ENCODE measurements around the gene POT1. TPM values are rescaled to one million over a fixed set of nuclear protein-coding genes. Genes with fewer than 3 reads are reported as not detected.

POT1 gene
- total and polyA plus RNA-seq, 2 donors (not counting 3 experiments of a cell fraction or from before 2014, with no cell fraction given) = 11.1 to 22.4 TPM

DNA sequence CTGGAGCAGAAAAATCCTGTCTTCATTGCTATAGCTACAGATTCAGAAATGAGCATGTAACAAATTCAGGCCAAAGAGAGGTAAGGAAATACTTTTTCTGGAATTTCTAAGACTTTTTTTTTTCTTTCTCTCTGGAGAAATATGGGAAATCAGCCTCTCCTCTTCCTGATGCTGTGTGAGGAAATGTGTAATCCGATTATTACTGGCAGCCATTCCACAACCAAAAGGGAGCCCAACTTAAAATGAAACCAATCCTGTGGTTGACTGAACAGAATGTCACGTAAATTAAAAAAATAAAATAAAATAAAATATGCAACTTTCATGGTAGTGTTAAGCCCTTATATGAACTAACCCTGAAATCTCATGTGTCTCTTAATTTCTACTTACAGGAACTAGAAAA lies 10.7 kb upstream of the POT1 start:
- H3K9ac ChIP-seq (replicated peaks; ENCODE audit: extremely low read depth, insufficient read depth, low read length) = no peak overlapping the region
- POLR2A ChIA-PET = no interaction called here
- intact Hi-C loops (cut with micrococcal nuclease) = no loop called here
- H4K20me1 ChIP-seq (replicated peaks; ENCODE audit: control insufficient read depth, extremely low read depth, insufficient read depth, low read length) = no peaks in the 10 kb centered on the region
- H3K27ac ChIP-seq (ENCODE audit: insufficient read depth, low read depth, low read length) = no peak overlapping the region
- CTCF ChIA-PET = no interaction called here
- no peak for FAIRE-seq
- no peak for DNase-seq (ENCODE audit: low read depth, low spot score)
- no TSS peak for BruUV-seq (replicated peaks)
- dilution Hi-C loops (cut with MboI; ENCODE audit: extremely low pct_ligation_motif_present, low sequenced_read_pairs) = no loop called here
- no peak overlapping the region for H3K4me2 ChIP-seq (ENCODE audit: insufficient read depth, low read length)
- H3K36me3 ChIP-seq (ENCODE audit: control insufficient read depth in 2 of 2, extremely low read depth in 1 of 2, insufficient read depth in 2 of 2, low read length in 2 of 2) = no peaks in the 10 kb centered on the region
- no peak overlapping the region for H2AFZ ChIP-seq (ENCODE audit: low read depth, low read length)
- no peaks in the 10 kb centered on the region for H3K4me1 ChIP-seq (ENCODE audit: control insufficient read depth, extremely low read depth, insufficient read depth, low read length)
- no peak overlapping the region for H3K4me3 ChIP-seq (replicated peaks in 1 of 3; ENCODE audit: insufficient read depth in 1 of 3, low read depth in 1 of 3, low read length in 3 of 3)
- TF ChIP-seq POLR2A (IDR thresholded peaks at IDR 0.05; ENCODE audit: low read depth, low read length) = no peak
- TF ChIP-seq, protein P1, sequence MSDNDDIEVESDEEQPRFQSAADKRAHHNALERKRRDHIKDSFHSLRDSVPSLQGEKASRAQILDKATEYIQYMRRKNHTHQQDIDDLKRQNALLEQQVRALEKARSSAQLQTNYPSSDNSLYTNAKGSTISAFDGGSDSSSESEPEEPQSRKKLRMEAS (IDR thresholded peaks at IDR 0.05; ENCODE audit: insufficient read depth, insufficient read length) = no peak
- TF ChIP-seq, protein P2, sequence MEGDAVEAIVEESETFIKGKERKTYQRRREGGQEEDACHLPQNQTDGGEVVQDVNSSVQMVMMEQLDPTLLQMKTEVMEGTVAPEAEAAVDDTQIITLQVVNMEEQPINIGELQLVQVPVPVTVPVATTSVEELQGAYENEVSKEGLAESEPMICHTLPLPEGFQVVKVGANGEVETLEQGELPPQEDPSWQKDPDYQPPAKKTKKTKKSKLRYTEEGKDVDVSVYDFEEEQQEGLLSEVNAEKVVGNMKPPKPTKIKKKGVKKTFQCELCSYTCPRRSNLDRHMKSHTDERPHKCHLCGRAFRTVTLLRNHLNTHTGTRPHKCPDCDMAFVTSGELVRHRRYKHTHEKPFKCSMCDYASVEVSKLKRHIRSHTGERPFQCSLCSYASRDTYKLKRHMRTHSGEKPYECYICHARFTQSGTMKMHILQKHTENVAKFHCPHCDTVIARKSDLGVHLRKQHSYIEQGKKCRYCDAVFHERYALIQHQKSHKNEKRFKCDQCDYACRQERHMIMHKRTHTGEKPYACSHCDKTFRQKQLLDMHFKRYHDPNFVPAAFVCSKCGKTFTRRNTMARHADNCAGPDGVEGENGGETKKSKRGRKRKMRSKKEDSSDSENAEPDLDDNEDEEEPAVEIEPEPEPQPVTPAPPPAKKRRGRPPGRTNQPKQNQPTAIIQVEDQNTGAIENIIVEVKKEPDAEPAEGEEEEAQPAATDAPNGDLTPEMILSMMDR (IDR thresholded peaks at IDR 0.05; ENCODE audit: extremely low read depth in 1 of 2, insufficient read depth in 1 of 2, low read depth in 1 of 2, low read length in 2 of 2) = no peak
- no peak for TF ChIP-seq JUN (IDR thresholded peaks at IDR 0.05; ENCODE audit: borderline replicate concordance, insufficient read depth, insufficient read length, low read depth)
- TF ChIP-seq FOS (IDR thresholded peaks at IDR 0.05; ENCODE audit: borderline replicate concordance, insufficient read depth, low read length) = no peak
- no peak for TF ChIP-seq GATA2 (IDR thresholded peaks at IDR 0.05; ENCODE audit: insufficient read depth, insufficient read length, low read depth, low read length)
- TF ChIP-seq MYC (IDR thresholded peaks at IDR 0.05; ENCODE audit: low read depth, low read length) = no peak
- no peak for TF ChIP-seq POLR2AphosphoS5 (IDR thresholded peaks at IDR 0.05; ENCODE audit: insufficient read depth, low read depth, low read length)
- TF ChIP-seq EZH2 (IDR thresholded peaks at IDR 0.05; ENCODE audit: borderline replicate concordance, low read depth, low read length, severe bottlenecking) = no peak
- H3K9me3 ChIP-seq (replicated peaks; ENCODE audit: control insufficient read depth, insufficient read depth, low read length) = no peaks in the 10 kb centered on the region
- no peaks in the 10 kb centered on the region for H3K9me1 ChIP-seq (replicated peaks; ENCODE audit: control insufficient read depth, extremely low read depth, insufficient read depth, low read length)
- peaks cover 0 to 3% of the 10 kb centered on the region in 2 experiments for H3K27me3 ChIP-seq (ENCODE audit: control insufficient read depth in 2 of 2, insufficient read depth in 2 of 2, low read length in 2 of 2)
- no peaks in the 10 kb centered on the region for H3K79me2 ChIP-seq (ENCODE audit: control insufficient read depth, insufficient read depth, low read length)
